Endothelial cell of umbilical vein (primary cell): Measurements from ENCODE around the gene SIGLEC9. TPM values are rescaled to one million over a fixed set of nuclear protein-coding genes. Genes with fewer than 3 reads are reported as not detected.

Source experiments
- BruUV-seq: library from RNA; stranded (reverse); fragments of 400-500 nt; replicated peaks from 2 replicates; lab custom pipeline; 2021; lab: Mats Ljungman, UMichigan
- CTCF ChIA-PET: fragments of 300-600, 350-600 bp; sonication (Branson Sonifier 250); formaldehyde crosslinking; loops from one replicate; lab custom pipeline; 2021; ENCODE audit warnings: antibody characterized with exemption, inconsistent platforms; lab: Charles Lee
- POLR2A ChIA-PET: fragments of 300-600, 350-600 bp; sonication (Branson Sonifier 250); formaldehyde crosslinking; loops from one replicate; lab custom pipeline; 2021; ENCODE audit warnings: antibody characterized with exemption, inconsistent platforms; lab: Charles Lee
- DNase-seq: peaks from one replicate; pipeline ENCODE4 v3.0.0-alpha.2; 2011; ENCODE audit warnings: low read depth, low spot score
- FAIRE-seq: peaks from 2 replicates; lab custom pipeline; 2011; peaks lifted over from hg19 to GRCh38; lab: Jason Lieb, UNC
- H2AFZ ChIP-seq: 2 replicates; pipeline ENCODE4 v1.6.0; 2012; ENCODE audit warnings: low read depth, low read length, control low read depth, inconsistent platforms
- H3K27ac ChIP-seq: 2 replicates; pipeline ENCODE4 v1.5.1; 2011; ENCODE audit warnings: low read depth, mild to moderate bottlenecking, control low read depth, low read length, moderate library complexity; ENCODE audit not compliant: insufficient read depth
- H3K27me3 ChIP-seq, 2 experiments: 2 replicates each; pipeline versions ENCODE4 v1.6.0 to v1.6.1; 2011; ENCODE audit warnings: low read length in 2 of 2, mixed read lengths in 1 of 2; ENCODE audit not compliant: control insufficient read depth in 2 of 2, insufficient read depth in 2 of 2
- H3K36me3 ChIP-seq, 2 experiments: 2 replicates in 1 of 2; 3 replicates in 1 of 2; pipeline ENCODE4 v1.5.1; 2011; ENCODE audit warnings: low read length in 2 of 2, mild to moderate bottlenecking in 1 of 2, moderate library complexity in 1 of 2; ENCODE audit not compliant: control insufficient read depth in 2 of 2, insufficient read depth in 2 of 2; ENCODE audit errors: extremely low read depth in 1 of 2
- H3K4me1 ChIP-seq: 3 replicates; pipeline ENCODE4 v1.5.1; 2011; ENCODE audit warnings: mild to moderate bottlenecking, low read length; ENCODE audit not compliant: control insufficient read depth, insufficient read depth; ENCODE audit errors: extremely low read depth
- H3K4me2 ChIP-seq: 2 replicates; pipeline ENCODE4 v1.6.1; 2011; ENCODE audit warnings: low read length, control low read depth, mixed read lengths; ENCODE audit not compliant: insufficient read depth
- H3K4me3 ChIP-seq, 3 experiments: fragments of 200-600 bp in 1 of 3; sonication (generic), shearing (Covaris generic) in 1 of 3; replicated peaks in 1 of 3; 2 replicates each; pipeline ENCODE4 v1.5.1; 2011 to 2016; ENCODE audit warnings: control low read depth in 3 of 3, low read length in 3 of 3, mild to moderate bottlenecking in 2 of 3, inconsistent platforms in 1 of 3, low read depth in 1 of 3, moderate library complexity in 1 of 3; ENCODE audit not compliant: insufficient read depth in 1 of 3
- H3K79me2 ChIP-seq: 2 replicates; pipeline ENCODE4 v1.6.0; 2012; ENCODE audit warnings: low read length, inconsistent platforms; ENCODE audit not compliant: control insufficient read depth, insufficient read depth
- H3K9ac ChIP-seq: replicated peaks from 2 replicates; pipeline ENCODE3; 2011; ENCODE audit warnings: low read length, control low read depth; ENCODE audit not compliant: insufficient read depth; ENCODE audit errors: extremely low read depth
- H3K9me1 ChIP-seq: replicated peaks from 3 replicates; pipeline ENCODE4 v1.6.0; 2011; ENCODE audit warnings: mild to moderate bottlenecking, low read length; ENCODE audit not compliant: control insufficient read depth, insufficient read depth; ENCODE audit errors: extremely low read depth
- H3K9me3 ChIP-seq: replicated peaks from 2 replicates; pipeline ENCODE4 v1.5.1; 2012; ENCODE audit warnings: low read length, inconsistent platforms; ENCODE audit not compliant: control insufficient read depth, insufficient read depth
- H4K20me1 ChIP-seq: replicated peaks from 2 replicates; pipeline ENCODE3; 2011; ENCODE audit warnings: mild to moderate bottlenecking, low read length; ENCODE audit not compliant: control insufficient read depth, insufficient read depth; ENCODE audit errors: extremely low read depth
- CTCF ChIP-seq, 2 donors: IDR thresholded peaks; 1 replicate in 1 of 2; 2 replicates in 1 of 2; pipeline ENCODE4 v1.5.1; 2011; ENCODE audit warnings: low read length in 2 of 2, mild to moderate bottlenecking in 2 of 2, moderate library complexity in 2 of 2, control low read depth in 1 of 2, inconsistent platforms in 1 of 2, low read depth in 1 of 2; ENCODE audit not compliant: insufficient read depth in 1 of 2; ENCODE audit errors: extremely low read depth in 1 of 2
- EZH2 ChIP-seq: IDR thresholded peaks from 2 replicates; pipeline ENCODE4 v1.6.1; 2012; ENCODE audit warnings: borderline replicate concordance, low read depth, mild to moderate bottlenecking, moderate library complexity, low read length, inconsistent platforms; ENCODE audit not compliant: severe bottlenecking
- FOS ChIP-seq: IDR thresholded peaks from 2 replicates; pipeline ENCODE4 v1.6.1; 2011; ENCODE audit warnings: mild to moderate bottlenecking, low read length, moderate library complexity, borderline replicate concordance; ENCODE audit not compliant: insufficient read depth
- GATA2 ChIP-seq: IDR thresholded peaks from 2 replicates; pipeline ENCODE4 v1.7.0; 2011; ENCODE audit warnings: low read depth, mild to moderate bottlenecking, moderate library complexity, mixed read lengths, low read length; ENCODE audit not compliant: insufficient read length, insufficient read depth
- JUN ChIP-seq: IDR thresholded peaks from 2 replicates; pipeline ENCODE4 v1.6.1; 2011; ENCODE audit warnings: borderline replicate concordance, low read depth; ENCODE audit not compliant: insufficient read length, insufficient read depth
- MYC ChIP-seq: IDR thresholded peaks from one replicate; pipeline ENCODE4 v1.6.1; 2011; ENCODE audit warnings: mild to moderate bottlenecking, low read depth, low read length
- POLR2A ChIP-seq: IDR thresholded peaks from 2 replicates; pipeline ENCODE4 v1.6.1; 2012; ENCODE audit warnings: low read depth, mild to moderate bottlenecking, control low read depth, low read length
- POLR2AphosphoS5 ChIP-seq: IDR thresholded peaks from 2 replicates; pipeline ENCODE4 v1.6.1; 2012; ENCODE audit warnings: low read depth, mild to moderate bottlenecking, control low read depth, low read length, moderate library complexity; ENCODE audit not compliant: insufficient read depth
- dilution Hi-C: fragments of 300-500 bp; cut with MboI; formaldehyde crosslinking; loops from one replicate; pipeline ENCODE4 v1.15.0; 2019; ENCODE audit warnings: low sequenced_read_pairs; ENCODE audit not compliant: extremely low pct_ligation_motif_present
- intact Hi-C: fragments of 100-400 bp; cut with micrococcal nuclease; formaldehyde crosslinking; loops from one replicate; pipeline ENCODE4 v1.10.0; 2022
- polyA plus RNA-seq, 4 experiments: library from polyadenylated mRNA; depleted of rRNA in 3 of 4; stranded (reverse) in 3 of 4; unstranded in 1 of 4; fragments of >200 nt; gene quantifications; 2 replicates each; pipeline versions ENCODE4 v1.2.1 to v1.2.3, GENCODE V29; 2011 to 2012; ENCODE audit warnings: missing spikeins in 1 of 4
- total RNA-seq: library from RNA; stranded (reverse); gene quantifications from 2 replicates; pipeline ENCODE4 v1.2.3, GENCODE V29; 2021
- TF ChIP-seq, protein P1 (sequence below): IDR thresholded peaks from 2 replicates; pipeline ENCODE4 v1.6.1; 2011; ENCODE audit not compliant: insufficient read depth, insufficient read length

The SIGLEC9 gene
- total and polyA plus RNA-seq, 2 donors (not counting 3 experiments of a cell fraction or from before 2014, with no cell fraction given) = not detected

GRCh38 chr19:51137792-51138425, 13.2 kb downstream of the SIGLEC9 start:
- TF ChIP-seq POLR2AphosphoS5 (no peak), JUN (no peak), GATA2 (no peak), MYC (no peak), POLR2A (no peak), FOS (no peak), CTCF (IDR thresholded peaks at IDR 0.05; ENCODE audit: extremely low read depth in 1 of 2, insufficient read depth in 1 of 2, low read depth in 1 of 2, low read length in 2 of 2) (no peak), EZH2 (no peak)
- TF ChIP-seq, protein P1, sequence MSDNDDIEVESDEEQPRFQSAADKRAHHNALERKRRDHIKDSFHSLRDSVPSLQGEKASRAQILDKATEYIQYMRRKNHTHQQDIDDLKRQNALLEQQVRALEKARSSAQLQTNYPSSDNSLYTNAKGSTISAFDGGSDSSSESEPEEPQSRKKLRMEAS = no peak
- Histone ChIP-seq H3K36me3 (no peaks in the 10 kb centered on the region), H3K9ac (no peak overlapping the region), H3K9me3 (no peaks in the 10 kb centered on the region), H3K4me2 (no peak overlapping the region), H3K4me3 (no peak overlapping the region), H4K20me1 (no peaks in the 10 kb centered on the region), H3K9me1 (no peaks in the 10 kb centered on the region), H3K27me3 (peaks cover 0 to 5% of the 10 kb centered on the region in 2 experiments), H3K79me2 (no peaks in the 10 kb centered on the region), H2AFZ (no peak overlapping the region), H3K4me1 (no peaks in the 10 kb centered on the region), H3K27ac (no peak overlapping the region)
- POLR2A ChIA-PET = no interaction called here
- FAIRE-seq (no peak), DNase-seq (no peak)
- CTCF ChIA-PET = no interaction called here
- dilution Hi-C loops = no loop called here
- BruUV-seq = no TSS peak
- intact Hi-C loops = no loop called here
